Lung (tissue), 12 donors: ENCODE results near the gene MYLK2. TPM values are rescaled to one million over a fixed set of nuclear protein-coding genes. Genes with fewer than 3 reads are reported as not detected.

Experiments
- ATAC-seq: fragments of 200-7000 bp; cut with Tn5 transposase; one replicate; pipeline ENCODE4 v1.9.1; 2020; ENCODE audit warnings: moderate number of reproducible peaks; ENCODE audit not compliant: insufficient read depth, low FRiP score
- DNase-seq, 3 donors: peaks; one replicate each; pipeline ENCODE4 v3.0.0-alpha.2; 2013 to 2017
- H3K27ac ChIP-seq, 2 donors: one replicate each; pipeline ENCODE4 v1.5.1; 2013; ENCODE audit warnings: mild to moderate bottlenecking in 2 of 2, moderate library complexity in 2 of 2, control low read depth in 1 of 2, inconsistent platforms in 1 of 2, low read depth in 1 of 2, low read length in 1 of 2
- H3K27me3 ChIP-seq, 3 donors: one replicate each; pipeline ENCODE4 v1.5.1; 2013; ENCODE audit warnings: low read length in 2 of 3; ENCODE audit not compliant: control insufficient read depth in 3 of 3, insufficient read depth in 3 of 3
- H3K36me3 ChIP-seq, 4 donors: one replicate each; pipeline ENCODE4 v1.5.1; 2013; ENCODE audit warnings: low read length in 4 of 4, mild to moderate bottlenecking in 1 of 4, moderate library complexity in 1 of 4; ENCODE audit not compliant: control insufficient read depth in 4 of 4, insufficient read depth in 4 of 4
- H3K4me1 ChIP-seq, 5 donors: one replicate each; pipeline ENCODE4 v1.5.1; 2013; ENCODE audit warnings: low read length in 5 of 5, mild to moderate bottlenecking in 2 of 5, moderate library complexity in 1 of 5; ENCODE audit not compliant: control insufficient read depth in 5 of 5, insufficient read depth in 5 of 5
- H3K4me3 ChIP-seq: one replicate; pipeline ENCODE4 v1.5.1; 2013; ENCODE audit warnings: mild to moderate bottlenecking, control low read depth, moderate library complexity
- H3K9ac ChIP-seq, 2 donors: one replicate each; pipeline ENCODE4 v1.5.1; 2013; ENCODE audit warnings: low read length in 2 of 2, control low read depth in 1 of 2; ENCODE audit not compliant: insufficient read depth in 1 of 2
- H3K9me3 ChIP-seq, 4 donors: one replicate each; pipeline ENCODE4 v1.5.1; 2013; ENCODE audit warnings: low read length in 3 of 4, mild to moderate bottlenecking in 1 of 4, moderate library complexity in 1 of 4; ENCODE audit not compliant: control insufficient read depth in 4 of 4, insufficient read depth in 3 of 4
- WGBS, 2 donors: extraction: QIAGEN DNeasy Blood & Tissue Kit; methylation state at CpG; one replicate each; pipeline ENCODE4 v1.1.7; 2013; 5-methylcytosine and 5-hydroxymethylcytosine counted together
- polyA plus RNA-seq, 2 donors: library from polyadenylated mRNA; stranded (reverse); fragments of 200-250 nt; gene quantifications; one replicate each; pipeline ENCODE4 v1.2.1, GENCODE V29; 2013
- total RNA-seq, 2 donors: library from RNA; depleted of rRNA in 1 of 2; stranded (reverse); fragments of >200 nt in 1 of 2; gene quantifications; one replicate each; pipeline ENCODE4 v1.2.1, GENCODE V29; 2014 to 2021
- TF ChIP-seq, protein P1 (sequence below): IDR thresholded peaks from 2 replicates; pipeline ENCODE4 v1.5.1; 2012; ENCODE audit warnings: mild to moderate bottlenecking; ENCODE audit errors: control extremely low read depth, extremely low read depth
- donor health status: control.
- donor health status: control.
- donor health status: Bipolar disorder and iron deficiency.
- donor health status: healthy.
- donor health status: DM: yes; HTN: yes; CAD: no.

MYLK2 gene
- total and polyA plus RNA-seq, 4 donors = 0.06 to 0.28 (median 0.26) TPM; not detected in 1

DNA sequence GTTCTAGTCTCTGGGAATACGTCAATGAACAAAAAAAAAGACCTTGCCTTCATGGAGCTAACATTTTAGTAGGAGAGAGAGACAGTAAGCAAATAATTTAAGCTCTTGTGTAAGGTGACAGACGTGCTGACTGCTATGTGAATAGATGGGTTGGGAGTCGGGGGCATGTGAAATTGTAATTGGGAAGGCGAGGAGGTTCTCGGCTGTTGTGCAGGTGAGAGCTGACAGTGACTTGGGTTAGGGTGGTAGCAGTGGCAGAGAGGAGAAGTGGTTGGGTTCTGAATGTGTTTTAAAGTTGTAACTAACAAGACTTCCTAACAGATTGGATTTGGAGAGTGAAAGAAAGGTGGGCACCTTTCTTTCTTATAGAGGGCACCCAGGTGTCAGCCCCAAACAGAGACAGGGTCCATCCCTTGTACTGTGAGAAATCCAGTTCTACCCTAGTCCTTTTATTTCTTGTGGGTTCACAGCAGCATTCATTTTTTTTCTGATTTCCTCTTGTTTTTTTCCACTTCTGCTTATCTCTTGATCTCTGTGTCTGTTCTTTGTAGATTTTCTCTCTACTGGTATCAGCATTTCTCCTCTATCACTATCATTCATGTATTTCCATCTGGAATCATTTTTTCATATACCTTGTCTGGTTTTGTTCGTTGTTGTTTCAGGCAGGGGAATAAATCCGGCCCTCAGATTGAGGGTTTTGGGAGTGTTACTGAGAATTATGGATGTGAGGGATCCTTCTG, 15.4 kb upstream of the MYLK2 start:
- Histone ChIP-seq H3K9ac (no peak overlapping the region), H3K27me3 (no peaks in the 10 kb centered on the region), H3K4me3 (no peak overlapping the region), H3K27ac (no peak overlapping the region), H3K4me1 (peaks cover 0 to 5% (median 0%) of the 10 kb centered on the region in 5 donors), H3K9me3 (no peaks in the 10 kb centered on the region), H3K36me3 (peaks cover 0 to 22% (median 8%) of the 10 kb centered on the region in 4 donors)
- DNase-seq (no peak), ATAC-seq (no peak)
- TF ChIP-seq, protein P1, sequence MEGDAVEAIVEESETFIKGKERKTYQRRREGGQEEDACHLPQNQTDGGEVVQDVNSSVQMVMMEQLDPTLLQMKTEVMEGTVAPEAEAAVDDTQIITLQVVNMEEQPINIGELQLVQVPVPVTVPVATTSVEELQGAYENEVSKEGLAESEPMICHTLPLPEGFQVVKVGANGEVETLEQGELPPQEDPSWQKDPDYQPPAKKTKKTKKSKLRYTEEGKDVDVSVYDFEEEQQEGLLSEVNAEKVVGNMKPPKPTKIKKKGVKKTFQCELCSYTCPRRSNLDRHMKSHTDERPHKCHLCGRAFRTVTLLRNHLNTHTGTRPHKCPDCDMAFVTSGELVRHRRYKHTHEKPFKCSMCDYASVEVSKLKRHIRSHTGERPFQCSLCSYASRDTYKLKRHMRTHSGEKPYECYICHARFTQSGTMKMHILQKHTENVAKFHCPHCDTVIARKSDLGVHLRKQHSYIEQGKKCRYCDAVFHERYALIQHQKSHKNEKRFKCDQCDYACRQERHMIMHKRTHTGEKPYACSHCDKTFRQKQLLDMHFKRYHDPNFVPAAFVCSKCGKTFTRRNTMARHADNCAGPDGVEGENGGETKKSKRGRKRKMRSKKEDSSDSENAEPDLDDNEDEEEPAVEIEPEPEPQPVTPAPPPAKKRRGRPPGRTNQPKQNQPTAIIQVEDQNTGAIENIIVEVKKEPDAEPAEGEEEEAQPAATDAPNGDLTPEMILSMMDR = no peak
- 78 to 85% methylated on average over 7 of the region's 7 CpGs for WGBS, 2 donors

DNA sequence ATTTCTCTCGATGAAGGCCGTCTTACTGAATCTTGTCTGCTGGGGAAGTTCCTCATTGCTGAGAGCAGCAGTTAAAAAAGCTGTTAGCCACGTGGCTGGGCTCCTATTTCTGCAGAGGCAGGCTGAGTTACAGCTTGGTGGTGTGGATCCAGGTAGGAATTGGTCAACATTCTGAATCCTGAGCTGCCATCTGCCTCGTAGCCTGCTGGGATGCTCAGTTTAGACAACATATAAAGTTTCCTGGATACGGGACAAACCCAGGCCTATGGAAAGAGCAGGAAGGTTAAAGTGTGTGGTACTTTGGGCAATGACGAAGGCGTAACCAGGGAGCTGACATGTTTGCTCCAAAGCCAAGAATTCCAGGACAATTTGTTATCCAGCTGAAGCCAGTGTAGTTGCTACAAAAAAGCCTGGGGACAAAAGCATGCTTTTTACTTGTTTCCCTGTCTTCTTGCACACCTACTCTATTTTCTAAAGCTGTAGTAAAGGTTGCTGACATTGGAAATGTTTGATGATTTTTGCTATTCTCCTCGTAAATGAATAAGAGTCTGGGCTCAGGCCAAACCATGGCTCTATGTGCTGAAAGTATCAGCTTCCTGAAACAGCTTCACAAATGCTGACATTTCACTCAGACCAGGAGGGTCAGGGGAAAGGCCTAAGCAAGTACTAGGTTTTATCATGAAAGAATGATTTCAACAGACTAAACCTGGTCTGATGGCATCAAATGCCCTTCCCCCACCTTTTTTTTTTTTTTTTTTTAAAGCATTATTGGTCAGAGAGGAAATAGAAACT, 12.4 kb upstream of the MYLK2 start:
- no peaks in the 10 kb centered on the region for H3K9me3 ChIP-seq
- WGBS, 2 donors = 63 to 75% methylated on average over 8 of the region's 8 CpGs
- DNase-seq = no peak
- H3K27me3 ChIP-seq = no peaks in the 10 kb centered on the region
- peaks cover 0 to 14% (median 4%) of the 10 kb centered on the region in 4 donors for H3K36me3 ChIP-seq
- no peak overlapping the region for H3K4me3 ChIP-seq
- no peak for ATAC-seq
- TF ChIP-seq, protein P1 = no peak
- H3K9ac ChIP-seq = no peak overlapping the region
- peaks cover 0 to 5% (median 0%) of the 10 kb centered on the region in 5 donors for H3K4me1 ChIP-seq
- H3K27ac ChIP-seq = no peak overlapping the region

DNA sequence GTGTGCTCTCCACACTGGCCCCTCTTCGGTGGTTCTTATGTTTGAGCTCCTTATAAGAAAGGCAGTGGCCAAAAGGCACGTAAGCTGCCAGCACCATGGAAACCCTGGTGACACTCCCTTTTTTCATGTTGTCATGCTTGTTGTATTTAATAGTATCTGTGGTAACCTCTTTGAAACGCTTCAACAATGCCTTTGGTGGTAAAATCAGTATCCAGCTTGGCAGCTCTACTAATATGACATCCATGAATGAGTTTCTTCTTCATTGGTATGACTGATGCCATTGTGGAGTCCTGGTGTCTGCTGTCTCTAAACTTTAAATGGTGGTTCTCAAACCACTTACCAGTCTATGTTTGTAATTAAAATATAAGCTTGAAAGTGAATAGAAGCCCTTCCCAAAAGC, 10.7 kb upstream of the MYLK2 start:
- DNase-seq (no peak), ATAC-seq (no peak)
- TF ChIP-seq, protein P1 = no peak
- no peaks in the 10 kb centered on the region for H3K27me3 ChIP-seq
- no peak overlapping the region for H3K9ac ChIP-seq
- H3K27ac ChIP-seq = no peak overlapping the region
- no peaks in the 10 kb centered on the region for H3K9me3 ChIP-seq
- H3K4me3 ChIP-seq = no peak overlapping the region
- H3K36me3 ChIP-seq = peaks cover 0 to 7% (median 4%) of the 10 kb centered on the region in 4 donors
- H3K4me1 ChIP-seq = peaks cover 0 to 11% (median 5%) of the 10 kb centered on the region in 5 donors
- WGBS, 2 donors = 86 to 97% methylated on average over 3 of the region's 3 CpGs
